ENCODE data around the gene USP21. TPM values are rescaled to one million over a fixed set of nuclear protein-coding genes. Genes with fewer than 3 reads are reported as not detected.
A peak's percentile ranks its signal among the peaks of the same experiment; 100 is the strongest.

Gene USP21
- polyA plus RNA-seq, 1 donor (not counting 4 experiments of a cell fraction or from before 2014, with no cell fraction given) = 9.5 TPM

DNA sequence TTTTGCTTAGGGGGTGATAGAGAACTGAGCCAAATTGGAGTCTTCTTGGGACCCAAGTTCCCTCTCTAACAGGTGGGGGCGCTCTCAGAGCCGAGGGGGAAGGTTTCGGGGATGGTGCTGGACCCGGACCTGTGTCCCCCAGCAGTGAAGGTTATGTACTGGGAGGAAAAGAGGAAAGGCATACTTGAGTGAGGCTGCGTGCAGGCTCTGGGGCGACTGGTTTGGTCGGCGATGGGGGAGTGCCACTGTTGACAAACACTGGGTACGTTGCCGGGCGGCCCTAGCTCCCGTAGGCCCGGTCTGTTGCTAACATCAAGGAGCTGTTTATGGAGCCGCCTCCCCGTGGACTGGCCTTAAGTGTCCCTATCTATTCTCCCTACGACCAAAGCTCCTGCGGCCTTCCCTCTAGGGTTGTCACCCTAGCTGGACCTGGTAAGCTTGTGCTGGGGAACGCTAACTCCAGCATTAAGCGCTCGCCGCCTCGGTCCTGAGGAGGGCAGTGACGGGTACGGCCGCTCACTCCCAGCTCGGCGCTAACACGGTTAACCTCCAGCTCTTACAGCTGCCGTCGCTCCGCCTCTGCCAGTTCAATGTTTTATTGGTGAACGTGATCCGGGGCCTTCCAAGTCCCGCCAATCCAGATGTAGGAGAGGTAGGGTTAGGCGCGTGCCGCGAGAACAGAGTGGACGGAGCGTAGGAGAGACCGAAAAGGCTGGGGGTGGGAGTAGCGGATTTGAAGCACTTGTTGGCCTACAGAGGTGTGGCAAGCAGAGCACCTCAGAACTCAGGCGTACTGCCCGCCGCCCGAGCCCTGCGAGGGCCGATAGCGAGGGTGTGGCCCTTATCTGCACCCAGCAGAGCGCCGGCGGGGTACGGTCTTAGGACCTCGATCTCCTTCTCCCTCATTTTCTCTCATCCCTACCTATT is 6.7 kb downstream of the USP21 start, which contains the start of gene PPOX:
Gene PPOX, plus strand, starts transcription at position 685 of the 927 bp plus-strand sequence. CDS start 422 bp downstream, outside the sequence.
- H3K79me2 ChIP-seq (ENCODE audit: control insufficient read depth, insufficient read depth, low read length) = peaks cover 4% of the 10 kb centered on the region
- no peaks in the 10 kb centered on the region for H3K9me3 ChIP-seq (ENCODE audit: control insufficient read depth, low read depth, low read length)
- H3K4me3 ChIP-seq (ENCODE audit: control insufficient read depth in 2 of 3, extremely low read depth in 1 of 3, insufficient read depth in 2 of 3, low read depth in 1 of 3, low read length in 3 of 3) = peak within 1 kb of the TSS; percentile 68 to 93 (median 89)
- no peaks in the 10 kb centered on the region for H3K27me3 ChIP-seq (ENCODE audit: control insufficient read depth, extremely low read depth, insufficient read depth, low read length)
- dilution Hi-C loops (cut with MboI; ENCODE audit: extremely low pct_ligation_motif_present, low sequenced_read_pairs) = no loop called here
- H2AFZ ChIP-seq (ENCODE audit: control insufficient read depth, low read length) = peak within 1 kb of the TSS; percentile 92
- TF ChIP-seq EZH2 (IDR thresholded peaks at IDR 0.05; ENCODE audit: low read length) = no peak
- TF ChIP-seq, protein P1, sequence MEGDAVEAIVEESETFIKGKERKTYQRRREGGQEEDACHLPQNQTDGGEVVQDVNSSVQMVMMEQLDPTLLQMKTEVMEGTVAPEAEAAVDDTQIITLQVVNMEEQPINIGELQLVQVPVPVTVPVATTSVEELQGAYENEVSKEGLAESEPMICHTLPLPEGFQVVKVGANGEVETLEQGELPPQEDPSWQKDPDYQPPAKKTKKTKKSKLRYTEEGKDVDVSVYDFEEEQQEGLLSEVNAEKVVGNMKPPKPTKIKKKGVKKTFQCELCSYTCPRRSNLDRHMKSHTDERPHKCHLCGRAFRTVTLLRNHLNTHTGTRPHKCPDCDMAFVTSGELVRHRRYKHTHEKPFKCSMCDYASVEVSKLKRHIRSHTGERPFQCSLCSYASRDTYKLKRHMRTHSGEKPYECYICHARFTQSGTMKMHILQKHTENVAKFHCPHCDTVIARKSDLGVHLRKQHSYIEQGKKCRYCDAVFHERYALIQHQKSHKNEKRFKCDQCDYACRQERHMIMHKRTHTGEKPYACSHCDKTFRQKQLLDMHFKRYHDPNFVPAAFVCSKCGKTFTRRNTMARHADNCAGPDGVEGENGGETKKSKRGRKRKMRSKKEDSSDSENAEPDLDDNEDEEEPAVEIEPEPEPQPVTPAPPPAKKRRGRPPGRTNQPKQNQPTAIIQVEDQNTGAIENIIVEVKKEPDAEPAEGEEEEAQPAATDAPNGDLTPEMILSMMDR (optimal IDR thresholded peaks at IDR 0.05 in 1 of 3, IDR thresholded peaks at IDR 0.05 in 1 of 3, conservative IDR thresholded peaks at IDR 0.05 in 1 of 3; ENCODE audit: extremely low read depth in 1 of 3, insufficient read depth in 2 of 3, low read length in 3 of 3) = peak; percentile 40 to 52 (median 43)
- peaks cover 15 to 37% of the 10 kb centered on the region in 2 experiments for H3K36me3 ChIP-seq (ENCODE audit: control insufficient read depth in 2 of 2, extremely low read depth in 1 of 2, insufficient read depth in 2 of 2, low read length in 2 of 2)
- no peaks in the 10 kb centered on the region for H4K20me1 ChIP-seq (ENCODE audit: control insufficient read depth, extremely low read depth, insufficient read depth, low read length)
- peaks cover 16% of the 10 kb centered on the region for H3K4me1 ChIP-seq (ENCODE audit: control insufficient read depth, extremely low read depth, insufficient read depth, low read length)
- FAIRE-seq = peak; percentile 83
- H3K9me1 ChIP-seq (ENCODE audit: control insufficient read depth, extremely low read depth, insufficient read depth, low read length) = no peaks in the 10 kb centered on the region
- peak; percentile 86 for DNase-seq (ENCODE audit: low read depth, low spot score)
- H3K27ac ChIP-seq (ENCODE audit: control insufficient read depth, insufficient read depth, low read length) = peak within 1 kb of the TSS; percentile 93
- H3K4me2 ChIP-seq (ENCODE audit: control insufficient read depth, extremely low read depth, insufficient read depth, low read depth, low read length) = peak within 1 kb of the TSS; percentile 97
- peak within 1 kb of the TSS; percentile 89 for H3K9ac ChIP-seq (ENCODE audit: control insufficient read depth, extremely low read depth, insufficient read depth, low read length)

DNA sequence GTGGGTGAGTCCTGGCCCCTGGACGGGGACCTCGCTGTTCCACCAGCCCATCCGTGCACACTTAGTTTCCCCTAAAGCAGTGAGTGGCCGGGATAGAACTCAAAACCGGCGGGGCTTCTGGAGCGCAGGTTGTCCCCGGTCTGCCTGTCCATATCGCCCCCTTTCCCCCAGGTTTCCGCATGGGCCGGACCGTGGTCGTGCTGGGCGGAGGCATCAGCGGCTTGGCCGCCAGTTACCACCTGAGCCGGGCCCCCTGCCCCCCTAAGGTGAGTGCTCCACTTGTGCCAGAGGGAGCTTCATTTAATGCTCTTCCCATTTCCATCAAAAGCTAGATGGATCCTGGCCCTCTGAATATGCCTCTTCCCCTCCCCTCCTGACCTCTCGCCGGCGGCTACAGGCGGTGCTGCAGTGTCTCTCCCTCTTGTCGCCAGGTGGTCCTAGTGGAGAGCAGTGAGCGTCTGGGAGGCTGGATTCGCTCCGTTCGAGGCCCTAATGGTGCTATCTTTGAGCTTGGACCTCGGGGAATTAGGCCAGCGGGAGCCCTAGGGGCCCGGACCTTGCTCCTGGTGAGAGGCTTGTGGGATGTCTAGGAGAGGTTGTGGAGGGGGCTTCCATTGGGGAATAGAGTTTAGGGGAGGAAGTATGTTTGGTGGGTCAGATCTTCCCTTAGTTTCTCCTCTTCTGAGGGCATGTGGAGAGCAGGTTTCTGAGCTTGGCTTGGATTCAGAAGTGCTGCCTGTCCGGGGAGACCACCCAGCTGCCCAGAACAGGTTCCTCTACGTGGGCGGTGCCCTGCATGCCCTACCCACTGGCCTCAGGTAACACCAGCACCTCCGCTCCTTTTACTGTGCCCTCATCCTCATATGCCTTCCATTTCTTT is 7.6 kb downstream of the USP21 start:
- Histone ChIP-seq H3K9me3 (ENCODE audit: control insufficient read depth, low read depth, low read length) (no peaks in the 10 kb centered on the region), H3K4me3 (ENCODE audit: control insufficient read depth in 2 of 3, extremely low read depth in 1 of 3, insufficient read depth in 2 of 3, low read depth in 1 of 3, low read length in 3 of 3) (peak overlapping the region; percentile 68 to 93 (median 89)), H3K79me2 (ENCODE audit: control insufficient read depth, insufficient read depth, low read length) (peaks cover 1% of the 10 kb centered on the region), H4K20me1 (ENCODE audit: control insufficient read depth, extremely low read depth, insufficient read depth, low read length) (no peaks in the 10 kb centered on the region), H2AFZ (ENCODE audit: control insufficient read depth, low read length) (peak overlapping the region; percentile 92), H3K36me3 (ENCODE audit: control insufficient read depth in 2 of 2, extremely low read depth in 1 of 2, insufficient read depth in 2 of 2, low read length in 2 of 2) (peaks cover 16 to 38% of the 10 kb centered on the region in 2 experiments), H3K9ac (ENCODE audit: control insufficient read depth, extremely low read depth, insufficient read depth, low read length) (peak overlapping the region; percentile 89), H3K4me2 (ENCODE audit: control insufficient read depth, extremely low read depth, insufficient read depth, low read depth, low read length) (peak overlapping the region; percentile 97), H3K27ac (ENCODE audit: control insufficient read depth, insufficient read depth, low read length) (peak overlapping the region; percentile 93), H3K9me1 (ENCODE audit: control insufficient read depth, extremely low read depth, insufficient read depth, low read length) (no peaks in the 10 kb centered on the region), H3K4me1 (ENCODE audit: control insufficient read depth, extremely low read depth, insufficient read depth, low read length) (peaks cover 16% of the 10 kb centered on the region), H3K27me3 (ENCODE audit: control insufficient read depth, extremely low read depth, insufficient read depth, low read length) (no peaks in the 10 kb centered on the region)
- FAIRE-seq (no peak), DNase-seq (ENCODE audit: low read depth, low spot score) (no peak)
- dilution Hi-C loops (cut with MboI; ENCODE audit: extremely low pct_ligation_motif_present, low sequenced_read_pairs) = no loop called here
- TF ChIP-seq EZH2 (IDR thresholded peaks at IDR 0.05; ENCODE audit: low read length) = no peak
- TF ChIP-seq, protein P1 (optimal IDR thresholded peaks at IDR 0.05 in 1 of 3, IDR thresholded peaks at IDR 0.05 in 1 of 3, conservative IDR thresholded peaks at IDR 0.05 in 1 of 3; ENCODE audit: extremely low read depth in 1 of 3, insufficient read depth in 2 of 3, low read length in 3 of 3) = no peak
